SK-N-MC (cell line): ENCODE data around the gene SEMA6D.

Source experiments
- EZH2 ChIP-seq: fragments of 200-600 bp; sonication (generic); IDR thresholded peaks from one replicate; pipeline ENCODE4 v1.6.1; 2017; ENCODE audit warnings: antibody characterized with exemption
- FOXP2 ChIP-seq: optimal IDR thresholded peaks from 2 replicates; pipeline ENCODE3; 2011; ENCODE audit warnings: mild to moderate bottlenecking, moderate library complexity; ENCODE audit not compliant: insufficient read depth; ENCODE audit errors: extremely low read length, control extremely low read depth
- POLR2AphosphoS5 ChIP-seq: IDR thresholded peaks from 2 replicates; pipeline ENCODE4 v1.6.1; 2012; ENCODE audit warnings: mild to moderate bottlenecking, low read depth, low read length, borderline replicate concordance

GRCh38 chr15:47781527-47781926, 64.2 kb downstream of the SEMA6D start:
- TF ChIP-seq EZH2 (no peak), POLR2AphosphoS5 (no peak), FOXP2 (no peak)
